Measurements from ENCODE around the gene FBLN2. TPM values are rescaled to one million over a fixed set of nuclear protein-coding genes. Genes with fewer than 3 reads are reported as not detected.

Gene FBLN2
- total RNA-seq, 1 donor from 2014 or later, result 5.8 TPM

DNA sequence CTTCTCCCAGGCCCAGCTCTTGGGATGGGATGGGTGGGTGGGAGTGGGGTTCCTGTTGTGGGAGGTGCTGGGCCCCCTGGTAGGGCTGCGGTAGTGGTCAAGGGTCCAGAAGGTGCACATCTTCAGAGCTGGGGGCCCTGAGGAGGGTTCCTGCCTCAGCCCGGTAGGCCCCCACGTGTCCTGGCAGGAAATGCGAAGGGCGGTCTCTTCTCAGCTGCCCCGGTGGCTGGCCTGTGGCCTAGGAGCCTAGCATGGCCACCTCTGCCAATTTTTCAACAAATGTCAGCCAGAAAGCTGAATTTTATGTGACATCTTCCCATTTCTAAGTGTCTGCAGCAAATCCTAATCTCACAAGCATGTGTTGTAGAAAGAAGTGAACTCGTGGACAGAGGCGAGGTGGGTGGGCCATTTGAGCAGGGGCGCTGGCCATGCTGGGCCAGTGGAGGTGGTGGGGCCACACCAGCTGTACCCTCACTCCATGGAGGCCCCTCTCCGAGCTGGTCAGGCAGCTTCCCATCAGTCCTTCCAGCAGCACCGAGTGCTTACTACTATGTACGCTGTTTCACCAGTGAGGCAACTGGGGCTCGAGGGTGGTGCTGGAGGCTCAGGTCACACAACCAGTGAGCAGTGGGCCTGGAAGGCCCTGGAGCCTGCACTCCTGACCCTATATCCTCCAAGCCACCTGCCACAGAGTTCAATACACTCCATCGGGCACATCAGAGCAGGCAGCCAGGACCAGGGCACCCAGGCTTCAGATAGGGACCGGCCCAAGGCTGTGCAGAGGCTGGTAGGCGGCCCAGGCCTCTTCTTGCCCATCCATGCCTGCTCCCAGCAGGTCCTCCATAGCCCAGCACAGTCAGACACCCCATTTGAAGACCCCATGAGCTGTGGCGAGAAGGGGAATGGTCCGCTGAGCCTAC, 23.2 kb downstream of the FBLN2 start:
- peaks cover 4% of the 10 kb centered on the region for H3K4me1 Mint-ChIP-seq (ENCODE audit: low read depth)
- no peaks in the 10 kb centered on the region for H3K36me3 Mint-ChIP-seq (ENCODE audit: insufficient read depth)
- H3K27me3 Mint-ChIP-seq, result peaks cover 20% of the 10 kb centered on the region
- no peaks in the 10 kb centered on the region for H3K9me3 Mint-ChIP-seq (ENCODE audit: low read depth)
- H3K27ac Mint-ChIP-seq, result no peak overlapping the region
- no peak for DNase-seq (ENCODE audit: low spot score, unreplicated experiment)
- TF ChIP-seq CTCF (IDR thresholded peaks at IDR 0.05; ENCODE audit: unreplicated experiment), result no peak
- H3K4me3 Mint-ChIP-seq (ENCODE audit: low read depth), result no peak overlapping the region

GRCh38 chr3:13572926-13573623, 24.1 kb downstream of the FBLN2 start:
- H3K27ac Mint-ChIP-seq, result peak overlapping the region; percentile 51
- no peak for DNase-seq (ENCODE audit: low spot score, unreplicated experiment)
- no peaks in the 10 kb centered on the region for H3K9me3 Mint-ChIP-seq (ENCODE audit: low read depth)
- TF ChIP-seq CTCF (IDR thresholded peaks at IDR 0.05; ENCODE audit: unreplicated experiment), result no peak
- no peak overlapping the region for H3K4me3 Mint-ChIP-seq (ENCODE audit: low read depth)
- peaks cover 20% of the 10 kb centered on the region for H3K27me3 Mint-ChIP-seq
- no peaks in the 10 kb centered on the region for H3K36me3 Mint-ChIP-seq (ENCODE audit: insufficient read depth)
- H3K4me1 Mint-ChIP-seq (ENCODE audit: low read depth), result peaks cover 4% of the 10 kb centered on the region

- H3K36me3 Mint-ChIP-seq (ENCODE audit: insufficient read depth), result no peaks in the 10 kb centered on the region
- TF ChIP-seq CTCF (IDR thresholded peaks at IDR 0.05; ENCODE audit: unreplicated experiment), result no peak
- H3K27ac Mint-ChIP-seq, result no peak overlapping the region
- H3K27me3 Mint-ChIP-seq, result peaks cover 11% of the 10 kb centered on the region
- H3K4me1 Mint-ChIP-seq (ENCODE audit: low read depth), result peaks cover 4% of the 10 kb centered on the region
- H3K4me3 Mint-ChIP-seq (ENCODE audit: low read depth), result no peak overlapping the region
- no peaks in the 10 kb centered on the region for H3K9me3 Mint-ChIP-seq (ENCODE audit: low read depth)
- no peak for DNase-seq (ENCODE audit: low spot score, unreplicated experiment)
These were observed 25.3 kb downstream of the FBLN2 start for GRCh38 chr3:13574083-13574797.

GRCh38 chr3:13574798-13575451, 26.0 kb downstream of the FBLN2 start:
- Mint-ChIP-seq H3K4me3 (ENCODE audit: low read depth) (no peak overlapping the region), H3K36me3 (ENCODE audit: insufficient read depth) (no peaks in the 10 kb centered on the region)

More at GRCh38 chr3:13574798-13575451, 26.0 kb downstream of the FBLN2 start:
- DNase-seq (ENCODE audit: low spot score, unreplicated experiment), result no peak
- H3K4me1 Mint-ChIP-seq (ENCODE audit: low read depth), result peaks cover 4% of the 10 kb centered on the region
- no peak overlapping the region for H3K27ac Mint-ChIP-seq
- H3K27me3 Mint-ChIP-seq, result peaks cover 12% of the 10 kb centered on the region
- no peaks in the 10 kb centered on the region for H3K9me3 Mint-ChIP-seq (ENCODE audit: low read depth)
- TF ChIP-seq CTCF (IDR thresholded peaks at IDR 0.05; ENCODE audit: unreplicated experiment), result no peak
